Astrocyte (in vitro differentiated cells and primary cell): ENCODE results near the gene DGKB.

Source experiments
- CTCF ChIP-seq: IDR thresholded peaks from 2 replicates; pipeline ENCODE4 v1.5.1; 2011; ENCODE audit warnings: low read depth, mild to moderate bottlenecking, inconsistent platforms, low read length, moderate library complexity; ENCODE audit not compliant: insufficient read depth
- EZH2 ChIP-seq: IDR thresholded peaks from 2 replicates; pipeline ENCODE4 v1.6.1; 2012; ENCODE audit warnings: mild to moderate bottlenecking, low read length, inconsistent platforms; ENCODE audit not compliant: insufficient read depth

GRCh38 chr7:14817829-14818614, 84.5 kb downstream of the DGKB start:
- TF ChIP-seq EZH2, result no peak
- TF ChIP-seq CTCF, result no peak
